Caco-2 (cell line): ENCODE results near the gene SLC6A15. TPM values are rescaled to one million over a fixed set of nuclear protein-coding genes. Genes with fewer than 3 reads are reported as not detected.

Experiments used
- BruUV-seq: library from RNA; stranded (reverse); fragments of 400-500 nt; replicated peaks from 2 replicates; lab custom pipeline; 2021; lab: Mats Ljungman, UMichigan
- CTCF ChIA-PET: fragments of 300-600 bp; sonication (Branson Sonifier 250); formaldehyde crosslinking; loops from one replicate; lab custom pipeline; 2022; ENCODE audit warnings: antibody characterized with exemption; lab: Charles Lee
- POLR2A ChIA-PET: fragments of 300-600 bp; sonication (Branson Sonifier 250); formaldehyde crosslinking; loops from one replicate; lab custom pipeline; 2022; ENCODE audit warnings: antibody characterized with exemption; lab: Charles Lee
- DNase-seq, 2 experiments: peaks; one replicate each; pipeline versions ENCODE4 v3.0.0 to v3.0.0-alpha.2; 2020 to 2022
- H3K27me3 ChIP-seq: replicated peaks from 2 replicates; pipeline ENCODE4 v1.6.0; 2011; ENCODE audit warnings: low read length; ENCODE audit not compliant: control insufficient read depth, insufficient read depth
- H3K36me3 ChIP-seq: 2 replicates; pipeline ENCODE4 v1.5.1; 2011; ENCODE audit warnings: low read length; ENCODE audit not compliant: control insufficient read depth, insufficient read depth
- H3K4me1 ChIP-seq: fragments of 250-450 bp; sonication (Bioruptor Pico); 2 replicates; pipeline ENCODE4 v1.5.1; 2020; ENCODE audit warnings: mild to moderate bottlenecking
- H3K4me3 ChIP-seq: 2 replicates; pipeline ENCODE4 v1.5.1; 2011; ENCODE audit warnings: low read depth, mild to moderate bottlenecking, control low read depth, low read length
- H3K9me3 ChIP-seq: fragments of 250-450 bp; sonication (Bioruptor Pico); 2 replicates; pipeline ENCODE4 v1.5.1; 2020; ENCODE audit warnings: mild to moderate bottlenecking, moderate library complexity
- H3K27ac Mint-ChIP-seq: one replicate; pipeline ENCODE4 v1.8.0; 2022; ENCODE audit warnings: mixed read lengths; ENCODE audit not compliant: unreplicated experiment
- H3K27me3 Mint-ChIP-seq: one replicate; pipeline ENCODE4 v1.8.0; 2022; ENCODE audit warnings: mixed read lengths; ENCODE audit not compliant: insufficient read depth, unreplicated experiment
- H3K36me3 Mint-ChIP-seq: one replicate; pipeline ENCODE4 v1.8.0; 2022; ENCODE audit warnings: mild to moderate bottlenecking, mixed read lengths; ENCODE audit not compliant: insufficient read depth, unreplicated experiment
- H3K4me1 Mint-ChIP-seq: one replicate; pipeline ENCODE4 v1.8.0; 2022; ENCODE audit warnings: low read depth, mixed read lengths; ENCODE audit not compliant: unreplicated experiment
- H3K4me3 Mint-ChIP-seq: one replicate; pipeline ENCODE4 v1.8.0; 2022; ENCODE audit warnings: mild to moderate bottlenecking, moderate library complexity, mixed read lengths; ENCODE audit not compliant: unreplicated experiment
- H3K9me3 Mint-ChIP-seq: one replicate; pipeline ENCODE4 v1.8.0; 2022; ENCODE audit warnings: mixed read lengths; ENCODE audit not compliant: unreplicated experiment
- CTCF ChIP-seq, 2 experiments: fragments of 200-600 bp in 1 of 2; IDR thresholded peaks; 1 replicate in 1 of 2; 2 replicates in 1 of 2; pipeline versions ENCODE4 v1.5.1 to v1.8.0; 2011 to 2022; ENCODE audit warnings: antibody characterized with exemption in 1 of 2, control low read depth in 1 of 2, inconsistent platforms in 1 of 2, low read depth in 1 of 2, low read length in 1 of 2, mild to moderate bottlenecking in 1 of 2, moderate library complexity in 1 of 2; ENCODE audit not compliant: insufficient read depth in 1 of 2, severe bottlenecking in 1 of 2, unreplicated experiment in 1 of 2
- intact Hi-C: fragments of 100-400 bp; cut with micrococcal nuclease; formaldehyde crosslinking; loops from one replicate; pipeline ENCODE4 v1.10.0; 2022; ENCODE audit not compliant: unreplicated experiment
- total RNA-seq: library from RNA; stranded (reverse); gene quantifications from 2 replicates; pipeline ENCODE4 v1.2.3, GENCODE V29; 2022

Gene SLC6A15
- total RNA-seq, 1 experiment from 2014 or later = not detected

- ChIA-PET CTCF (no interaction called here), POLR2A (no interaction called here)
- Histone ChIP-seq H3K27me3 (no peaks in the 10 kb centered on the region), H3K4me1 (no peaks in the 10 kb centered on the region), H3K4me3 (no peak overlapping the region), H3K36me3 (no peaks in the 10 kb centered on the region), H3K9me3 (no peaks in the 10 kb centered on the region)
- Mint-ChIP-seq H3K27me3 (no peaks in the 10 kb centered on the region), H3K4me1 (no peaks in the 10 kb centered on the region), H3K27ac (no peak overlapping the region), H3K4me3 (no peak overlapping the region), H3K9me3 (no peaks in the 10 kb centered on the region), H3K36me3 (no peaks in the 10 kb centered on the region)
- intact Hi-C loops = no loop called here
- no peak for DNase-seq
- no TSS peak for BruUV-seq
- no peak for TF ChIP-seq CTCF (IDR thresholded peaks at IDR 0.05; ENCODE audit: insufficient read depth in 1 of 2, low read depth in 1 of 2, low read length in 1 of 2, severe bottlenecking in 1 of 2, unreplicated experiment in 1 of 2)
Measured at GRCh38 chr12:84810611-84811010, 102.0 kb downstream of the SLC6A15 start.

Other genes with a start within 250 kb of the SLC6A15 start
- not detected in 2 replicates for gene TSPAN19, start 123.5 kb upstream of the SLC6A15 start, total RNA-seq
- gene LRRIQ1, start 123.6 kb upstream of the SLC6A15 start, total RNA-seq = not detected in 2 replicates